HepG2 (cell line): ENCODE results near the gene IGSF8. TPM values are rescaled to one million over a fixed set of nuclear protein-coding genes. Genes with fewer than 3 reads are reported as not detected.

Experiments used
- NFE2L1 ChIP-seq: sonication (generic); formaldehyde crosslinking; IDR thresholded peaks from 2 replicates; pipeline ENCODE4 v1.4.0; 2020; ENCODE audit warnings: missing genetic modification reagents, mild to moderate bottlenecking, borderline replicate concordance
- NR2F2 ChIP-seq: IDR thresholded peaks from 2 replicates; pipeline ENCODE4 v1.6.1; 2012; ENCODE audit warnings: low read depth, inconsistent platforms, borderline replicate concordance
- SMAD3 ChIP-seq: sonication (generic); formaldehyde crosslinking; IDR thresholded peaks from 2 replicates; pipeline ENCODE4 v1.4.0; 2020; ENCODE audit warnings: missing genetic modification reagents
- SOX13 ChIP-seq, 3 experiments: fragments of 450-650 bp in 1 of 3; sonication (generic) in 1 of 3; formaldehyde crosslinking in 1 of 3; IDR thresholded peaks in 2 of 3; conservative IDR thresholded peaks in 1 of 3; 2 replicates each; pipeline versions ENCODE4 v1.5.0 to v1.6.1; 2016 to 2020; ENCODE audit warnings: antibody characterized with exemption in 1 of 3, mild to moderate bottlenecking in 1 of 3, missing compliant biosample characterization in 1 of 3, missing genetic modification reagents in 1 of 3, moderate library complexity in 1 of 3
- TBX2 ChIP-seq: sonication (generic); formaldehyde crosslinking; IDR thresholded peaks from 2 replicates; pipeline ENCODE4 v1.5.0; 2020; ENCODE audit warnings: missing genetic modification reagents, mild to moderate bottlenecking, borderline replicate concordance
- TCF12 ChIP-seq, 2 experiments: fragments of 450-650 bp in 1 of 2; sonication (generic) in 1 of 2; formaldehyde crosslinking in 1 of 2; IDR thresholded peaks; 2 replicates each; pipeline versions ENCODE4 v1.6.1 to v1.8.0; 2017 to 2022; ENCODE audit warnings: antibody characterized with exemption in 1 of 2, mild to moderate bottlenecking in 1 of 2, missing genetic modification reagents in 1 of 2, moderate library complexity in 1 of 2
- ZEB1 ChIP-seq: IDR thresholded peaks from 2 replicates; pipeline ENCODE4 v1.6.1; 2012; ENCODE audit warnings: mild to moderate bottlenecking, low read depth, inconsistent platforms; ENCODE audit not compliant: insufficient replicate concordance
- ZNF331 ChIP-seq: sonication (generic); formaldehyde crosslinking; IDR thresholded peaks from 2 replicates; pipeline ENCODE4 v1.4.0; 2020; ENCODE audit warnings: missing genetic modification reagents
- ZNF441 ChIP-seq: sonication (generic); formaldehyde crosslinking; IDR thresholded peaks from 2 replicates; pipeline ENCODE4 v1.7.0; 2021; ENCODE audit warnings: missing genetic modification reagents, borderline replicate concordance
- ZNF652 ChIP-seq: IDR thresholded peaks from 2 replicates; pipeline ENCODE4 v1.6.1; 2016; ENCODE audit warnings: low read depth, borderline replicate concordance
- polyA plus RNA-seq, 8 experiments: library from polyadenylated mRNA; depleted of rRNA in 3 of 8; stranded (reverse) in 7 of 8; unstranded in 1 of 8; fragments of >200 nt; fragmentation: Illumina TruSeq in 4 of 8; extraction: Trizol in 4 of 8; gene quantifications; 2 replicates each; pipeline versions ENCODE4 v1.2.1 to v1.2.3, GENCODE V29; 2011 to 2016; ENCODE audit warnings: low read depth in 4 of 8, missing spikeins in 1 of 8, mixed read lengths in 1 of 8; ENCODE audit not compliant: insufficient read depth in 1 of 8
- total RNA-seq, 5 experiments: library from RNA; depleted of rRNA; stranded (reverse); fragments of >200 nt; fragmentation: Illumina TruSeq; extraction: Trizol; gene quantifications; 2 replicates each; pipeline ENCODE4 v1.2.3, GENCODE V29; 2016; ENCODE audit warnings: low read depth in 1 of 5
- TF ChIP-seq, protein P1 (sequence below): sonication (generic); formaldehyde crosslinking; IDR thresholded peaks from 2 replicates; pipeline ENCODE4 v1.5.1; 2020; ENCODE audit warnings: mild to moderate bottlenecking, missing genetic modification reagents, borderline replicate concordance
- TF ChIP-seq, protein P2 (sequence below), 2 experiments: fragments of 450-650 bp in 1 of 2; sonication (generic) in 1 of 2; formaldehyde crosslinking in 1 of 2; IDR thresholded peaks; 2 replicates each; pipeline versions ENCODE4 v1.6.1 to v1.8.0; 2016 to 2022; ENCODE audit warnings: antibody characterized with exemption in 1 of 2, mild to moderate bottlenecking in 1 of 2, missing genetic modification reagents in 1 of 2

The IGSF8 gene
- total and polyA plus RNA-seq, 2 of the 13 experiments (the other 11 are each of a cell fraction or from before 2014, with no cell fraction given): 24.0 to 41.0 TPM

DNA sequence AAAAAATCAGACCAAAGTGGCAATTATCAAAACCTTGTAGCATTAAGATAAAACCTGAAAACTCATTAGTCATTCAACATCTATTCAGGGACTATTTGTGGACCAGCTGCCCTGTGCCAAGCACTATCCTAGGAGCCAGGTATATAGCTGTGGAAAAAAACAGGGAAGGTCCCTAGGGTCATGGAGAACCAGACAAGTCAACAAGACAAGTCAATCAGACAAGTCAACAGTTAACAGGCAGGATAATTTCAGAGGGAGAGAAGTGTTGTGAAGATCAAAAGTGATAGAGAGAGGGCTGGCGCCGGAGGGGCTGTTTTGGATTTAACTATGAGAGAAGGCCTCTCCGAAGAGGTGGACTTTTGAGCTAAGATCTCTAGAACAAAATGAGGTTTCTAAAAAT, 49.7 kb upstream of the IGSF8 start (continued):
- TF ChIP-seq, protein P1, sequence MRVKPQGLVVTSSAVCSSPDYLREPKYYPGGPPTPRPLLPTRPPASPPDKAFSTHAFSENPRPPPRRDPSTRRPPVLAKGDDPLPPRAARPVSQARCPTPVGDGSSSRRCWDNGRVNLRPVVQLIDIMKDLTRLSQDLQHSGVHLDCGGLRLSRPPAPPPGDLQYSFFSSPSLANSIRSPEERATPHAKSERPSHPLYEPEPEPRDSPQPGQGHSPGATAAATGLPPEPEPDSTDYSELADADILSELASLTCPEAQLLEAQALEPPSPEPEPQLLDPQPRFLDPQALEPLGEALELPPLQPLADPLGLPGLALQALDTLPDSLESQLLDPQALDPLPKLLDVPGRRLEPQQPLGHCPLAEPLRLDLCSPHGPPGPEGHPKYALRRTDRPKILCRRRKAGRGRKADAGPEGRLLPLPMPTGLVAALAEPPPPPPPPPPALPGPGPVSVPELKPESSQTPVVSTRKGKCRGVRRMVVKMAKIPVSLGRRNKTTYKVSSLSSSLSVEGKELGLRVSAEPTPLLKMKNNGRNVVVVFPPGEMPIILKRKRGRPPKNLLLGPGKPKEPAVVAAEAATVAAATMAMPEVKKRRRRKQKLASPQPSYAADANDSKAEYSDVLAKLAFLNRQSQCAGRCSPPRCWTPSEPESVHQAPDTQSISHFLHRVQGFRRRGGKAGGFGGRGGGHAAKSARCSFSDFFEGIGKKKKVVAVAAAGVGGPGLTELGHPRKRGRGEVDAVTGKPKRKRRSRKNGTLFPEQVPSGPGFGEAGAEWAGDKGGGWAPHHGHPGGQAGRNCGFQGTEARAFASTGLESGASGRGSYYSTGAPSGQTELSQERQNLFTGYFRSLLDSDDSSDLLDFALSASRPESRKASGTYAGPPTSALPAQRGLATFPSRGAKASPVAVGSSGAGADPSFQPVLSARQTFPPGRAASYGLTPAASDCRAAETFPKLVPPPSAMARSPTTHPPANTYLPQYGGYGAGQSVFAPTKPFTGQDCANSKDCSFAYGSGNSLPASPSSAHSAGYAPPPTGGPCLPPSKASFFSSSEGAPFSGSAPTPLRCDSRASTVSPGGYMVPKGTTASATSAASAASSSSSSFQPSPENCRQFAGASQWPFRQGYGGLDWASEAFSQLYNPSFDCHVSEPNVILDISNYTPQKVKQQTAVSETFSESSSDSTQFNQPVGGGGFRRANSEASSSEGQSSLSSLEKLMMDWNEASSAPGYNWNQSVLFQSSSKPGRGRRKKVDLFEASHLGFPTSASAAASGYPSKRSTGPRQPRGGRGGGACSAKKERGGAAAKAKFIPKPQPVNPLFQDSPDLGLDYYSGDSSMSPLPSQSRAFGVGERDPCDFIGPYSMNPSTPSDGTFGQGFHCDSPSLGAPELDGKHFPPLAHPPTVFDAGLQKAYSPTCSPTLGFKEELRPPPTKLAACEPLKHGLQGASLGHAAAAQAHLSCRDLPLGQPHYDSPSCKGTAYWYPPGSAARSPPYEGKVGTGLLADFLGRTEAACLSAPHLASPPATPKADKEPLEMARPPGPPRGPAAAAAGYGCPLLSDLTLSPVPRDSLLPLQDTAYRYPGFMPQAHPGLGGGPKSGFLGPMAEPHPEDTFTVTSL (CRISPR knock-in tag): 0 out of 2 replicates have a peak, but pooled peaks have one; percentile 24
- TF ChIP-seq, protein P2, sequence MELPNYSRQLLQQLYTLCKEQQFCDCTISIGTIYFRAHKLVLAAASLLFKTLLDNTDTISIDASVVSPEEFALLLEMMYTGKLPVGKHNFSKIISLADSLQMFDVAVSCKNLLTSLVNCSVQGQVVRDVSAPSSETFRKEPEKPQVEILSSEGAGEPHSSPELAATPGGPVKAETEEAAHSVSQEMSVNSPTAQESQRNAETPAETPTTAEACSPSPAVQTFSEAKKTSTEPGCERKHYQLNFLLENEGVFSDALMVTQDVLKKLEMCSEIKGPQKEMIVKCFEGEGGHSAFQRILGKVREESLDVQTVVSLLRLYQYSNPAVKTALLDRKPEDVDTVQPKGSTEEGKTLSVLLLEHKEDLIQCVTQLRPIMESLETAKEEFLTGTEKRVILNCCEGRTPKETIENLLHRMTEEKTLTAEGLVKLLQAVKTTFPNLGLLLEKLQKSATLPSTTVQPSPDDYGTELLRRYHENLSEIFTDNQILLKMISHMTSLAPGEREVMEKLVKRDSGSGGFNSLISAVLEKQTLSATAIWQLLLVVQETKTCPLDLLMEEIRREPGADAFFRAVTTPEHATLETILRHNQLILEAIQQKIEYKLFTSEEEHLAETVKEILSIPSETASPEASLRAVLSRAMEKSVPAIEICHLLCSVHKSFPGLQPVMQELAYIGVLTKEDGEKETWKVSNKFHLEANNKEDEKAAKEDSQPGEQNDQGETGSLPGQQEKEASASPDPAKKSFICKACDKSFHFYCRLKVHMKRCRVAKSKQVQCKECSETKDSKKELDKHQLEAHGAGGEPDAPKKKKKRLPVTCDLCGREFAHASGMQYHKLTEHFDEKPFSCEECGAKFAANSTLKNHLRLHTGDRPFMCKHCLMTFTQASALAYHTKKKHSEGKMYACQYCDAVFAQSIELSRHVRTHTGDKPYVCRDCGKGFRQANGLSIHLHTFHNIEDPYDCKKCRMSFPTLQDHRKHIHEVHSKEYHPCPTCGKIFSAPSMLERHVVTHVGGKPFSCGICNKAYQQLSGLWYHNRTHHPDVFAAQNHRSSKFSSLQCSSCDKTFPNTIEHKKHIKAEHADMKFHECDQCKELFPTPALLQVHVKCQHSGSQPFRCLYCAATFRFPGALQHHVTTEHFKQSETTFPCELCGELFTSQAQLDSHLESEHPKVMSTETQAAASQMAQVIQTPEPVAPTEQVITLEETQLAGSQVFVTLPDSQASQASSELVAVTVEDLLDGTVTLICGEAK (IDR thresholded peaks at IDR 0.05): no peak
- TF ChIP-seq, protein P2 (CRISPR knock-in tag; IDR thresholded peaks at IDR 0.05): no peak
- TF ChIP-seq TCF12 (IDR thresholded peaks at IDR 0.05) (no peak), TCF12 (CRISPR knock-in tag; IDR thresholded peaks at IDR 0.05) (no peak), SMAD3 (CRISPR knock-in tag) (no peak), ZEB1 (no peak), NR2F2 (peak; percentile 84), ZNF441 (CRISPR knock-in tag) (no peak), ZNF331 (CRISPR knock-in tag) (peak; percentile 36; the same call in 1 of the 2 replicates), NFE2L1 (CRISPR knock-in tag) (no peak), SOX13 (IDR thresholded peaks at IDR 0.05) (no peak), SOX13 (CRISPR knock-in tag; conservative IDR thresholded peaks at IDR 0.05 in 1 of 2, IDR thresholded peaks at IDR 0.05 in 1 of 2) (peak in 1 of 2 experiments; percentile 20; a peak in 1 of 4 replicates), TBX2 (peak; percentile 82; the same call in 1 of the 2 replicates), ZNF652 (CRISPR knock-in tag) (peak; percentile 53; the same call in 1 of the 2 replicates)
